HepG2 (cell line): ENCODE results near the gene LAMA5. TPM values are rescaled to one million over a fixed set of nuclear protein-coding genes. Genes with fewer than 3 reads are reported as not detected.

Source experiments
- ATAC-seq: fragments of 200-7000 bp; cut with Tn5 transposase; 3 replicates; pipeline ENCODE4 v1.9.1; 2020; ENCODE audit warnings: mild to moderate bottlenecking, moderate library complexity
- BruUV-seq: library from RNA; stranded (reverse); fragments of 400-500 nt; replicated peaks from 2 replicates; lab custom pipeline; 2021; lab: Mats Ljungman, UMichigan
- CTCF ChIA-PET: fragments of 300-600 bp; formaldehyde crosslinking; extraction: SDS; loops from one replicate; lab custom pipeline; 2021; ENCODE audit warnings: low total read pairs, inconsistent platforms, low intra/inter-chr PET ratio; lab: Yijun Ruan, JAX
- POLR2A ChIA-PET: fragments of 350-600 bp; sonication (Branson Sonifier 250); formaldehyde crosslinking; loops from one replicate; lab custom pipeline; 2020; ENCODE audit warnings: antibody characterized with exemption, inconsistent platforms; lab: Yijun Ruan, JAX
- DNase-seq: peaks from one replicate; pipeline ENCODE4 v3.0.0-alpha.2; 2015; ENCODE audit warnings: low spot score
- FAIRE-seq: peaks from 3 replicates; lab custom pipeline; 2011; peaks lifted over from hg19 to GRCh38; lab: Jason Lieb, UNC
- H2AFZ ChIP-seq: one replicate; pipeline ENCODE4 v1.6.1; 2011; ENCODE audit warnings: low read length, inconsistent platforms
- H3K27ac ChIP-seq: fragments of 300-600 bp; 3 replicates; pipeline ENCODE4 v1.8.0; 2011; ENCODE audit warnings: mixed run types, mild to moderate bottlenecking, mixed read lengths, low read length, inconsistent platforms; ENCODE audit not compliant: insufficient read depth; ENCODE audit errors: extremely low read length
- H3K27me3 ChIP-seq, 2 experiments: fragments of 200-600 bp in 1 of 2; 2 replicates in 1 of 2; 3 replicates in 1 of 2; pipeline versions ENCODE4 v1.6.0 to v1.8.0; 2011; ENCODE audit warnings: low read length in 2 of 2, mild to moderate bottlenecking in 2 of 2, moderate library complexity in 2 of 2, inconsistent platforms in 1 of 2; ENCODE audit not compliant: insufficient read depth in 2 of 2, control insufficient read depth in 1 of 2
- H3K36me3 ChIP-seq, 2 experiments: fragments of 200-600 bp in 1 of 2; replicated peaks in 1 of 2; 2 replicates in 1 of 2; 3 replicates in 1 of 2; pipeline versions ENCODE4 v1.5.1 to v1.8.0; 2011; ENCODE audit warnings: low read length in 2 of 2, inconsistent platforms in 1 of 2; ENCODE audit not compliant: insufficient read depth in 2 of 2, control insufficient read depth in 1 of 2
- H3K4me1 ChIP-seq: 2 replicates; pipeline ENCODE4 v1.5.1; 2012; ENCODE audit warnings: low read length, inconsistent platforms; ENCODE audit not compliant: insufficient read depth
- H3K4me2 ChIP-seq: 2 replicates; pipeline ENCODE4 v1.6.0; 2011; ENCODE audit warnings: low read depth, low read length, inconsistent platforms
- H3K4me3 ChIP-seq, 3 experiments: fragments of 200-600 bp in 1 of 3; sonication (generic), shearing (Covaris generic) in 1 of 3; replicated peaks in 1 of 3; 2 replicates each; pipeline ENCODE4 v1.5.1; 2011 to 2016; ENCODE audit warnings: low read length in 3 of 3, inconsistent platforms in 2 of 3, low read depth in 2 of 3, mild to moderate bottlenecking in 2 of 3, control low read depth in 1 of 3, mixed read lengths in 1 of 3; ENCODE audit not compliant: insufficient read depth in 1 of 3
- H3K79me2 ChIP-seq: one replicate; pipeline ENCODE4 v1.6.1; 2011; ENCODE audit warnings: low read length, inconsistent platforms; ENCODE audit not compliant: insufficient read depth
- H3K9ac ChIP-seq: 2 replicates; pipeline ENCODE4 v1.6.0; 2011; ENCODE audit warnings: mild to moderate bottlenecking, low read depth, low read length, inconsistent platforms; ENCODE audit not compliant: insufficient read depth
- H3K9me3 ChIP-seq: 2 replicates; pipeline ENCODE4 v1.5.1; 2012; ENCODE audit warnings: mild to moderate bottlenecking, low read length
- H4K20me1 ChIP-seq: 2 replicates; pipeline ENCODE4 v1.6.0; 2011; ENCODE audit warnings: inconsistent platforms, mild to moderate bottlenecking, low read length, moderate library complexity; ENCODE audit not compliant: insufficient read depth
- ATF2 ChIP-seq: sonication (generic); formaldehyde crosslinking; IDR thresholded peaks from 2 replicates; pipeline ENCODE4 v1.4.0; 2020; ENCODE audit warnings: missing genetic modification reagents
- CBFB ChIP-seq: sonication (generic); formaldehyde crosslinking; IDR thresholded peaks from 2 replicates; pipeline ENCODE4 v1.4.0; 2020; ENCODE audit warnings: missing genetic modification reagents
- EP300 ChIP-seq, 3 experiments: sonication (generic) in 1 of 3; formaldehyde crosslinking in 1 of 3; IDR thresholded peaks; 2 replicates each; pipeline versions ENCODE4 v1.5.1 to v1.6.1; 2011 to 2020; ENCODE audit warnings: low read depth in 2 of 3, low read length in 2 of 3, borderline replicate concordance in 1 of 3, improper control_type of control experiment in 1 of 3, mild to moderate bottlenecking in 1 of 3, missing genetic modification reagents in 1 of 3, moderate library complexity in 1 of 3
- GTF2F1 ChIP-seq: fragments of 150-350 bp; IDR thresholded peaks from 2 replicates; pipeline ENCODE4 v1.6.1; 2014; ENCODE audit warnings: low read length
- MAFK ChIP-seq, 2 experiments: IDR thresholded peaks in 1 of 2; conservative IDR thresholded peaks in 1 of 2; 2 replicates each; pipeline ENCODE4 v1.6.1; 2011; ENCODE audit warnings: improper control_type of control experiment in 2 of 2, low read length in 2 of 2
- MIER2 ChIP-seq: IDR thresholded peaks from 2 replicates; pipeline ENCODE4 v1.6.1; 2016; ENCODE audit warnings: missing biosample characterization, missing genetic modification reagents
- MLX ChIP-seq: IDR thresholded peaks from 2 replicates; pipeline ENCODE4 v1.6.1; 2016
- MXD1 ChIP-seq: sonication (generic); formaldehyde crosslinking; IDR thresholded peaks from 2 replicates; pipeline ENCODE4 v1.4.0; 2020; ENCODE audit warnings: mild to moderate bottlenecking, missing genetic modification reagents
- TEAD3 ChIP-seq: optimal IDR thresholded peaks from 2 replicates; pipeline ENCODE3; 2016; ENCODE audit warnings: borderline replicate concordance
- ZBTB21 ChIP-seq: sonication (generic); formaldehyde crosslinking; IDR thresholded peaks from 2 replicates; pipeline ENCODE4 v1.4.0; 2020; ENCODE audit warnings: missing genetic modification reagents
- ZBTB33 ChIP-seq: sonication (generic); formaldehyde crosslinking; IDR thresholded peaks from 2 replicates; pipeline ENCODE4 v1.4.0; 2020; ENCODE audit warnings: missing genetic modification reagents
- ZBTB7A ChIP-seq: sonication (generic); formaldehyde crosslinking; IDR thresholded peaks from 2 replicates; pipeline ENCODE4 v1.8.0; 2022; ENCODE audit warnings: mild to moderate bottlenecking, missing genetic modification reagents
- ZMAT5 ChIP-seq: sonication (generic); formaldehyde crosslinking; IDR thresholded peaks from 2 replicates; pipeline ENCODE4 v1.5.0; 2020; ENCODE audit warnings: mild to moderate bottlenecking, low read depth, missing genetic modification reagents, borderline replicate concordance
- ZMYM4 ChIP-seq: sonication (generic); formaldehyde crosslinking; IDR thresholded peaks from 2 replicates; pipeline ENCODE4 v1.8.1; 2023; ENCODE audit warnings: mild to moderate bottlenecking, missing genetic modification reagents
- ZNF331 ChIP-seq: sonication (generic); formaldehyde crosslinking; IDR thresholded peaks from 2 replicates; pipeline ENCODE4 v1.4.0; 2020; ENCODE audit warnings: missing genetic modification reagents
- ZNF383 ChIP-seq: sonication (generic); formaldehyde crosslinking; IDR thresholded peaks from 2 replicates; pipeline ENCODE4 v1.4.0; 2020; ENCODE audit warnings: missing genetic modification reagents, mild to moderate bottlenecking, borderline replicate concordance
- ZNF547 ChIP-seq: sonication (generic); formaldehyde crosslinking; IDR thresholded peaks from 2 replicates; pipeline ENCODE4 v1.5.1; 2020; ENCODE audit warnings: mild to moderate bottlenecking, missing genetic modification reagents
- ZNF652 ChIP-seq: IDR thresholded peaks from 2 replicates; pipeline ENCODE4 v1.6.1; 2016; ENCODE audit warnings: low read depth, borderline replicate concordance
- ZNF773 ChIP-seq: sonication (generic); formaldehyde crosslinking; IDR thresholded peaks from 2 replicates; pipeline ENCODE4 v1.4.0; 2020; ENCODE audit warnings: missing genetic modification reagents, borderline replicate concordance
- WGBS: methylation state at CpG from one replicate; pipeline ENCODE4 v1.1.6; 2017; ENCODE audit warnings: low lambda C conversion rate; 5-methylcytosine and 5-hydroxymethylcytosine counted together
- in situ Hi-C: cut with HindIII; loops from 2 replicates; pipeline ENCODE4 v1.10.0; 2017; ENCODE audit warnings: low pct_unique_long_range_greater_than_20kb; ENCODE audit not compliant: extremely low pct_ligation_motif_present
- intact Hi-C: fragments of 100-400 bp; cut with micrococcal nuclease; formaldehyde crosslinking; loops from one replicate; pipeline ENCODE4 v1.10.0; 2022; ENCODE audit not compliant: unreplicated experiment
- polyA plus RNA-seq, 8 experiments: library from polyadenylated mRNA; depleted of rRNA in 3 of 8; stranded (reverse) in 7 of 8; unstranded in 1 of 8; fragments of >200 nt; fragmentation: Illumina TruSeq in 4 of 8; extraction: Trizol in 4 of 8; gene quantifications; 2 replicates each; pipeline versions ENCODE4 v1.2.1 to v1.2.3, GENCODE V29; 2011 to 2016; ENCODE audit warnings: low read depth in 4 of 8, missing spikeins in 1 of 8, mixed read lengths in 1 of 8; ENCODE audit not compliant: insufficient read depth in 1 of 8
- total RNA-seq, 5 experiments: library from RNA; depleted of rRNA; stranded (reverse); fragments of >200 nt; fragmentation: Illumina TruSeq; extraction: Trizol; gene quantifications; 2 replicates each; pipeline ENCODE4 v1.2.3, GENCODE V29; 2016; ENCODE audit warnings: low read depth in 1 of 5

LAMA5 gene
- total and polyA plus RNA-seq, 2 of the 13 experiments (the other 11 are each of a cell fraction or from before 2014, with no cell fraction given), result 21.0 to 44.7 TPM

GRCh38 chr20:62330576-62331317, 36.4 kb downstream of the LAMA5 start:
- CTCF ChIA-PET, result no interaction called here
- 96% methylated on average over 37 of the region's 46 CpGs for WGBS
- Histone ChIP-seq H3K9ac (no peak overlapping the region), H3K27me3 (no peaks in the 10 kb centered on the region), H3K9me3 (no peaks in the 10 kb centered on the region), H3K4me2 (no peak overlapping the region), H4K20me1 (no peaks in the 10 kb centered on the region; the same call in 1 of the 2 replicates), H3K4me3 (no peak overlapping the region), H2AFZ (no peak overlapping the region), H3K4me1 (no peaks in the 10 kb centered on the region), H3K36me3 (peaks cover 70 to 94% of the 10 kb centered on the region in 2 experiments), H3K27ac (no peak overlapping the region), H3K79me2 (no peaks in the 10 kb centered on the region)
- in situ Hi-C loops, result no loop called here
- no peak for ATAC-seq
- no peak for DNase-seq
- intact Hi-C loops, result no loop called here
- BruUV-seq, result no TSS peak
- FAIRE-seq, result no peak
- POLR2A ChIA-PET, result interaction anchor here (1.4 kb wide), 1 partner anchor 45 kb away, joined by 3 read pairs; no protein-coding TSS in a partner anchor
- 0 out of 2 replicates have a peak, but pooled peaks have one; percentile 27 for TF ChIP-seq MXD1 (CRISPR knock-in tag)
- TF ChIP-seq ZMYM4 (CRISPR knock-in tag), result no peak
- no peak for TF ChIP-seq ZNF331 (CRISPR knock-in tag)
- TF ChIP-seq ZNF773 (CRISPR knock-in tag), result no peak
- no peak for TF ChIP-seq TEAD3 (CRISPR knock-in tag)
- TF ChIP-seq GTF2F1, result no peak
- no peak for TF ChIP-seq ZNF383 (CRISPR knock-in tag)
- TF ChIP-seq MAFK (conservative IDR thresholded peaks at IDR 0.05 in 1 of 2, IDR thresholded peaks at IDR 0.05 in 1 of 2; ENCODE audit: low read length in 2 of 2), result no peak
- no peak for TF ChIP-seq CBFB
- TF ChIP-seq EP300 (IDR thresholded peaks at IDR 0.05; ENCODE audit: low read depth in 2 of 2, low read length in 2 of 2), result no peak
- TF ChIP-seq EP300 (CRISPR knock-in tag; IDR thresholded peaks at IDR 0.05; ENCODE audit: borderline replicate concordance), result no peak
- TF ChIP-seq ZBTB21 (CRISPR knock-in tag), result no peak
- TF ChIP-seq ZBTB7A (CRISPR knock-in tag), result no peak
- TF ChIP-seq ZMAT5, result no peak
- TF ChIP-seq ZNF652 (CRISPR knock-in tag), result no peak
- TF ChIP-seq ZBTB33 (CRISPR knock-in tag), result peak; percentile 12; the same call in 1 of the 2 replicates
- TF ChIP-seq ZNF547 (CRISPR knock-in tag), result no peak
- no peak for TF ChIP-seq MIER2 (CRISPR knock-in tag)
- no peak for TF ChIP-seq MLX
- no peak for TF ChIP-seq ATF2 (CRISPR knock-in tag)
